Kidney (tissue), 14 donors: ENCODE data around the gene PAQR7. TPM values are rescaled to one million over a fixed set of nuclear protein-coding genes. Genes with fewer than 3 reads are reported as not detected.

Experiments
- DNase-seq, 5 donors: peaks; one replicate each; pipeline ENCODE4 v3.0.0-alpha.2; 2013 to 2020
- FAIRE-seq: peaks from 2 replicates; lab custom pipeline; 2012; peaks lifted over from hg19 to GRCh38; lab: Jason Lieb, UNC
- H3K27ac ChIP-seq, 2 donors: one replicate each; pipeline ENCODE4 v1.7.0; 2013; ENCODE audit warnings: low read depth in 2 of 2, low read length in 2 of 2, inconsistent platforms in 1 of 2
- H3K27me3 ChIP-seq: one replicate; pipeline ENCODE4 v1.7.1; 2013; ENCODE audit warnings: low read length, inconsistent platforms; ENCODE audit not compliant: control insufficient read depth, insufficient read depth
- H3K36me3 ChIP-seq, 3 donors: one replicate each; pipeline versions ENCODE4 v1.7.0 to v1.7.1; 2013; ENCODE audit warnings: low read length in 3 of 3, control low read depth in 1 of 3, inconsistent platforms in 1 of 3; ENCODE audit not compliant: insufficient read depth in 3 of 3, control insufficient read depth in 2 of 3
- H3K4me1 ChIP-seq, 3 donors: one replicate each; pipeline versions ENCODE4 v1.7.0 to v1.7.1; 2013; ENCODE audit warnings: low read length in 3 of 3, inconsistent platforms in 1 of 3, low read depth in 1 of 3; ENCODE audit not compliant: control insufficient read depth in 2 of 3, insufficient read depth in 2 of 3
- H3K4me3 ChIP-seq, 3 donors: one replicate each; pipeline versions ENCODE4 v1.7.0 to v1.8.1; 2013; ENCODE audit warnings: low read length in 3 of 3, control low read depth in 1 of 3, inconsistent platforms in 1 of 3
- H3K9ac ChIP-seq, 3 donors: one replicate each; pipeline versions ENCODE4 v1.7.0 to v1.7.1; 2013; ENCODE audit warnings: low read length in 3 of 3, control low read depth in 1 of 3, inconsistent platforms in 1 of 3
- H3K9me3 ChIP-seq, 3 donors: one replicate each; pipeline versions ENCODE4 v1.7.0 to v1.7.1; 2013; ENCODE audit warnings: low read length in 3 of 3, control low read depth in 1 of 3, inconsistent platforms in 1 of 3; ENCODE audit not compliant: control insufficient read depth in 2 of 3, insufficient read depth in 1 of 3
- CTCF ChIP-seq: IDR thresholded peaks from 3 replicates; pipeline ENCODE4 v1.5.1; 2012; ENCODE audit warnings: mild to moderate bottlenecking, moderate library complexity, borderline replicate concordance; ENCODE audit not compliant: insufficient read depth; ENCODE audit errors: extremely low read depth
- intact Hi-C: fragments of 100-400 bp; cut with DNase I; formaldehyde crosslinking; loops from one replicate; pipeline ENCODE4 v1.11.1; 2022
- polyA plus RNA-seq: library from polyadenylated mRNA; stranded (reverse); fragments of 350-450 nt; fragmentation: Illumina TruSeq; extraction: RNeasy Lipid Tissue Mini Kit (QIAGEN cat#74804); gene quantifications from one replicate; pipeline ENCODE4 v1.2.3, GENCODE V29; 2014; ENCODE audit warnings: low read depth, low replicate concordance; ENCODE audit not compliant: insufficient read depth
- total RNA-seq: library from RNA; stranded (reverse); fragmentation: NEBNext Ultra II Directional; extraction: Animal tissue kit (Norgen Biotek cat#: 25700); gene quantifications from one replicate; pipeline ENCODE4 v1.2.1, GENCODE V29; 2021
- donor health status: control.
- donor health status: control.
- donor health status: control.
- donor health status: control.
- donor health status: control.
- donor health status: DM: yes; HTN: yes; CAD: no.
- donor health status: Normal renal cell carcinoma (clear cell type).

PAQR7 gene
- total and polyA plus RNA-seq, 2 donors from 2014 or later: 30.2 to 52.0 TPM

GRCh38 chr1:25854554-25854953 is 21.0 kb downstream of the PAQR7 start:
- Histone ChIP-seq H3K27me3 (no peaks in the 10 kb centered on the region), H3K27ac (no peak overlapping the region), H3K36me3 (no peaks in the 10 kb centered on the region), H3K9ac (no peak overlapping the region), H3K4me1 (peaks cover 0 to 4% (median 0%) of the 10 kb centered on the region in 3 donors), H3K4me3 (no peak overlapping the region), H3K9me3 (no peaks in the 10 kb centered on the region)
- TF ChIP-seq CTCF: no peak
- FAIRE-seq (no peak), DNase-seq (no peak)
- intact Hi-C loops: no loop called here

GRCh38 chr1:25848531-25848930 is 27.0 kb downstream of the PAQR7 start:
- no peaks in the 10 kb centered on the region for H3K9me3 ChIP-seq
- intact Hi-C loops: no loop called here
- no peak for FAIRE-seq

GRCh38 chr1:25847929-25848328 is 27.6 kb downstream of the PAQR7 start:
- H3K9me3 ChIP-seq: no peaks in the 10 kb centered on the region
- H3K4me3 ChIP-seq: no peak overlapping the region
- TF ChIP-seq CTCF: no peak
- H3K4me1 ChIP-seq: no peaks in the 10 kb centered on the region
- H3K9ac ChIP-seq: no peak overlapping the region
- DNase-seq (no peak), FAIRE-seq (no peak)
- no peaks in the 10 kb centered on the region for H3K36me3 ChIP-seq
- intact Hi-C loops: no loop called here
- no peak overlapping the region for H3K27ac ChIP-seq
- no peaks in the 10 kb centered on the region for H3K27me3 ChIP-seq

More at GRCh38 chr1:25848531-25848930, 27.0 kb downstream of the PAQR7 start:
- H3K4me1 ChIP-seq: no peaks in the 10 kb centered on the region
- no peak overlapping the region for H3K4me3 ChIP-seq
- H3K9ac ChIP-seq: no peak overlapping the region
- H3K36me3 ChIP-seq: no peaks in the 10 kb centered on the region
- DNase-seq: no peak
- no peaks in the 10 kb centered on the region for H3K27me3 ChIP-seq
- H3K27ac ChIP-seq: no peak overlapping the region
- TF ChIP-seq CTCF: no peak

GRCh38 chr1:25845664-25846063 is 29.8 kb downstream of the PAQR7 start:
- FAIRE-seq: no peak
- no peak overlapping the region for H3K27ac ChIP-seq
- H3K9me3 ChIP-seq: no peaks in the 10 kb centered on the region
- H3K9ac ChIP-seq: no peak overlapping the region
- intact Hi-C loops: no loop called here
- no peaks in the 10 kb centered on the region for H3K4me1 ChIP-seq
- no peaks in the 10 kb centered on the region for H3K27me3 ChIP-seq
- H3K4me3 ChIP-seq: no peak overlapping the region
- no peak for TF ChIP-seq CTCF
- H3K36me3 ChIP-seq: no peaks in the 10 kb centered on the region
- DNase-seq: no peak
